ENCODE measurements around the gene ANKIB1.
A peak's percentile ranks its signal among the peaks of the same experiment; 100 is the strongest.

The ANKIB1 gene

GRCh38 chr7:92415225-92415624 is 169.5 kb downstream of the ANKIB1 start:
- peaks cover 0 to 3% of the 10 kb centered on the region in 2 donors for H3K27me3 ChIP-seq (ENCODE audit: control insufficient read depth in 2 of 2, insufficient read depth in 2 of 2, low read length in 2 of 2)
- no peaks in the 10 kb centered on the region for H3K4me1 ChIP-seq (ENCODE audit: control insufficient read depth in 2 of 2, insufficient read depth in 2 of 2, low read length in 2 of 2)
- H3K9ac ChIP-seq (ENCODE audit: low read depth in 1 of 2, low read length in 2 of 2): no peak overlapping the region
- H3K4me3 ChIP-seq (ENCODE audit: low read length in 2 of 2): no peak overlapping the region
- H3K36me3 ChIP-seq (ENCODE audit: control insufficient read depth in 2 of 2, insufficient read depth in 2 of 2, low read length in 2 of 2): no peaks in the 10 kb centered on the region
- H3K27ac ChIP-seq (ENCODE audit: low read depth in 2 of 2, low read length in 2 of 2): no peak overlapping the region
- no peaks in the 10 kb centered on the region for H3K9me3 ChIP-seq (ENCODE audit: control insufficient read depth in 2 of 2, low read length in 2 of 2)

- H3K9ac ChIP-seq (ENCODE audit: low read depth in 1 of 2, low read length in 2 of 2): no peak overlapping the region
Measured at GRCh38 chr7:92417913-92418312, 172.1 kb downstream of the ANKIB1 start.

DNA sequence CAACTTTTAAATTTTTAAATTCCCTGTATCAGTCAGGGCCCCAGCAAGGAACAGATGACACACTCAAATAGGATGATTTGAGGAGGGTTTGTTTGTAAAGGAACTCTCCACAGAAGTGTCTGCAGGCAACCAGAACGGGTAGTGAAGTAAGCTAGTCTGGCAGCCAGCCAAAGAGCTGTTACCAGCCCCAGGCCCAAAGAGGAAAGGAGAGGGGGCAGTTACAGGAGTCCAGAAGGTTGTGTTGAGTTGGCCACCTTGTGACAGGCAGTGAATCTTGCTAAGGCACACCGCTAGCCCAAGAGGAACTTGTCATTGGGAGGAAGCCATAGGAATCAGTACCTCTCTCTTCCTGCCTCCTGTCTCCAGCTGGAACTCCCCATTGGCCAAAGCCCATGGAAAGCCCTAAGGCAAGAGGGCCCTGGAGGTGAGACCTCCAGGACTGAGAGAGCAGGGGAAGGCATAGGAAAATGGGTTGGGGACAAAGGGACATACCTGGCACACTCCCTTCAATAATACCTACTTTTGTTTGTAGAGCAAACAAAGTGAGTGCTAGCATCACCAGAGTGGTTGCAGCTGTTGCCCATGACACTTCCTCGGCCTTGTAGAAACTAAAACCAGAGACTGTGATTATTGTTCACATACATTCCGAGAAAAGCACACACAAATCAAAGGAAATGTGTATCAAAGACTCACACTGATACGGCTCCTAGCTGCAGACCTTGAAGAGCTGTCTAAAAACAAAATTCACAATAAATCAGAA is 176.1 kb downstream of the ANKIB1 start:
- H3K9me3 ChIP-seq (ENCODE audit: control insufficient read depth in 2 of 2, low read length in 2 of 2): no peaks in the 10 kb centered on the region
- H3K4me1 ChIP-seq (ENCODE audit: control insufficient read depth in 2 of 2, insufficient read depth in 2 of 2, low read length in 2 of 2): peaks cover 8 to 11% of the 10 kb centered on the region in 2 donors
- H3K4me3 ChIP-seq (ENCODE audit: low read length in 2 of 2): no peak overlapping the region
- H3K36me3 ChIP-seq (ENCODE audit: control insufficient read depth in 2 of 2, insufficient read depth in 2 of 2, low read length in 2 of 2): no peaks in the 10 kb centered on the region
- H3K9ac ChIP-seq (ENCODE audit: low read depth in 1 of 2, low read length in 2 of 2): no peak overlapping the region
- peak overlapping the region in 1 of 2 donors; percentile 29 for H3K27ac ChIP-seq (ENCODE audit: low read depth in 2 of 2, low read length in 2 of 2)
- H3K27me3 ChIP-seq (ENCODE audit: control insufficient read depth in 2 of 2, insufficient read depth in 2 of 2, low read length in 2 of 2): no peaks in the 10 kb centered on the region

More at GRCh38 chr7:92417913-92418312, 172.1 kb downstream of the ANKIB1 start:
- H3K36me3 ChIP-seq (ENCODE audit: control insufficient read depth in 2 of 2, insufficient read depth in 2 of 2, low read length in 2 of 2): no peaks in the 10 kb centered on the region
- no peaks in the 10 kb centered on the region for H3K9me3 ChIP-seq (ENCODE audit: control insufficient read depth in 2 of 2, low read length in 2 of 2)
- H3K4me3 ChIP-seq (ENCODE audit: low read length in 2 of 2): no peak overlapping the region
- peaks cover 6 to 7% of the 10 kb centered on the region in 2 donors for H3K4me1 ChIP-seq (ENCODE audit: control insufficient read depth in 2 of 2, insufficient read depth in 2 of 2, low read length in 2 of 2)
- H3K27ac ChIP-seq (ENCODE audit: low read depth in 2 of 2, low read length in 2 of 2): no peak overlapping the region
- H3K27me3 ChIP-seq (ENCODE audit: control insufficient read depth in 2 of 2, insufficient read depth in 2 of 2, low read length in 2 of 2): peaks cover 0 to 3% of the 10 kb centered on the region in 2 donors

- Histone ChIP-seq H3K9me3 (ENCODE audit: control insufficient read depth in 2 of 2, low read length in 2 of 2) (no peaks in the 10 kb centered on the region), H3K4me3 (ENCODE audit: low read length in 2 of 2) (no peak overlapping the region), H3K36me3 (ENCODE audit: control insufficient read depth in 2 of 2, insufficient read depth in 2 of 2, low read length in 2 of 2) (no peaks in the 10 kb centered on the region), H3K9ac (ENCODE audit: low read depth in 1 of 2, low read length in 2 of 2) (no peak overlapping the region), H3K27ac (ENCODE audit: low read depth in 2 of 2, low read length in 2 of 2) (no peak overlapping the region), H3K27me3 (ENCODE audit: control insufficient read depth in 2 of 2, insufficient read depth in 2 of 2, low read length in 2 of 2) (no peaks in the 10 kb centered on the region), H3K4me1 (ENCODE audit: control insufficient read depth in 2 of 2, insufficient read depth in 2 of 2, low read length in 2 of 2) (peaks cover 8 to 11% of the 10 kb centered on the region in 2 donors)
Measured at GRCh38 chr7:92422926-92423325, 177.2 kb downstream of the ANKIB1 start.

GRCh38 chr7:92423710-92424131 is 177.9 kb downstream of the ANKIB1 start:
- Histone ChIP-seq H3K4me3 (ENCODE audit: low read length in 2 of 2) (peak overlapping the region in 1 of 2 donors; percentile 75), H3K36me3 (ENCODE audit: control insufficient read depth in 2 of 2, insufficient read depth in 2 of 2, low read length in 2 of 2) (no peaks in the 10 kb centered on the region), H3K4me1 (ENCODE audit: control insufficient read depth in 2 of 2, insufficient read depth in 2 of 2, low read length in 2 of 2) (peaks cover 8 to 11% of the 10 kb centered on the region in 2 donors), H3K27ac (ENCODE audit: low read depth in 2 of 2, low read length in 2 of 2) (no peak overlapping the region), H3K9me3 (ENCODE audit: control insufficient read depth in 2 of 2, low read length in 2 of 2) (no peaks in the 10 kb centered on the region), H3K9ac (ENCODE audit: low read depth in 1 of 2, low read length in 2 of 2) (no peak overlapping the region), H3K27me3 (ENCODE audit: control insufficient read depth in 2 of 2, insufficient read depth in 2 of 2, low read length in 2 of 2) (no peaks in the 10 kb centered on the region)

DNA sequence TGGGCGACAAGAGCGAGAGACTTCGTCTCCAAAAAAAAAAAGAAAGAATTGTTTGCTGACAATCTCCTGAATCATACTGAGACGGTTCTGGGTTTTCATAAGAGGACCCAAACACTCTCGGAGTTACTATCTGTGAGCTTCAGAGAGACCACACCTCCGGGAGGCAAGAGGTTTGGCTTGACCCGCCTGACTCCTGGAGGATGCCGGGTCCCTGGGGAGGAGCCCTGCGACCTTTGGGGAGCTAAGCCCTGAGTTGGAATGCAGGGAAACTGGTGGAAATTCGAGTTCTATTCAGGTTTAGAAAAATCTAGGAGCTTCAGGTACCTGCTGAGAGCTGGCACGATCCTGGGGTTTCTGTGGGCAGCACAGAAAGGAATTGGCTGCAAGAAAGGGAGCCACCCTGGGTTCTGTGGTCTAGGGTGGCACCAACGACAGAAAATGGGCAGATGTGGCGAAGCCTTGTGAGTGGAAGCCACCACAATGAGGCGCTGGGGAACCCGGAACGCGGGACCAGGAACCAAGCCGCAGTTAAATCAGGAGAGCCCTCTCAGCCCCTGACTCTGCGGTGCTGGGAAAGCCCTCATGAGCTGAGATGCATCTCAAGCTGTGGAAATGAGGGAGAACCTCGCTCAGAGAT is 179.7 kb downstream of the ANKIB1 start:
- Histone ChIP-seq H3K36me3 (ENCODE audit: control insufficient read depth in 2 of 2, insufficient read depth in 2 of 2, low read length in 2 of 2) (no peaks in the 10 kb centered on the region), H3K9me3 (ENCODE audit: control insufficient read depth in 2 of 2, low read length in 2 of 2) (no peaks in the 10 kb centered on the region), H3K4me3 (ENCODE audit: low read length in 2 of 2) (peak overlapping the region; percentile 20 to 31), H3K27ac (ENCODE audit: low read depth in 2 of 2, low read length in 2 of 2) (no peak overlapping the region), H3K27me3 (ENCODE audit: control insufficient read depth in 2 of 2, insufficient read depth in 2 of 2, low read length in 2 of 2) (no peaks in the 10 kb centered on the region), H3K4me1 (ENCODE audit: control insufficient read depth in 2 of 2, insufficient read depth in 2 of 2, low read length in 2 of 2) (peaks cover 8 to 11% of the 10 kb centered on the region in 2 donors), H3K9ac (ENCODE audit: low read depth in 1 of 2, low read length in 2 of 2) (no peak overlapping the region)

DNA sequence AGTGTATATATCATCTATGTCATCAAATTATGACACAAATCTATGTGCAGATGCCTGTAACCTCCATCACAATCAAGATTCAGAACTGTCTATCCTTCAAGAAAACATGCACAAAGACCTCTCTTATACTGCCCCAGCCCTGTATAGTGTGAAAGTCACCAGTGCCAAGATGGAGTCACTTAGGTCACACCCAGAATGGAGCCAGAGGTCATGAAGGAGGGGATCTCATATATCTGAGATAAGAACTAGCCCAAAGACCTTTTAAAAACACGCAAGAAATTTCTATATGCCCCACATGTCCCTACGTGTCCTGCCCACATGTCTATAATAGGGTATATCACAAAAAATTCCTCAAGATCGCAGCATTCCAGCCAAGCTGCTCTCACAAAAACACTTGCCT is 181.4 kb downstream of the ANKIB1 start:
- H3K36me3 ChIP-seq (ENCODE audit: control insufficient read depth in 2 of 2, insufficient read depth in 2 of 2, low read length in 2 of 2): no peaks in the 10 kb centered on the region

GRCh38 chr7:92432299-92432946 is 186.6 kb downstream of the ANKIB1 start:
- no peak overlapping the region for H3K27ac ChIP-seq (ENCODE audit: low read depth in 2 of 2, low read length in 2 of 2)
- no peaks in the 10 kb centered on the region for H3K36me3 ChIP-seq (ENCODE audit: control insufficient read depth in 2 of 2, insufficient read depth in 2 of 2, low read length in 2 of 2)

More for the DNA sequence above, 181.4 kb downstream of the ANKIB1 start:
- Histone ChIP-seq H3K27me3 (ENCODE audit: control insufficient read depth in 2 of 2, insufficient read depth in 2 of 2, low read length in 2 of 2) (no peaks in the 10 kb centered on the region), H3K4me3 (ENCODE audit: low read length in 2 of 2) (no peak overlapping the region), H3K4me1 (ENCODE audit: control insufficient read depth in 2 of 2, insufficient read depth in 2 of 2, low read length in 2 of 2) (peaks cover 3 to 6% of the 10 kb centered on the region in 2 donors), H3K9me3 (ENCODE audit: control insufficient read depth in 2 of 2, low read length in 2 of 2) (no peaks in the 10 kb centered on the region), H3K27ac (ENCODE audit: low read depth in 2 of 2, low read length in 2 of 2) (no peak overlapping the region), H3K9ac (ENCODE audit: low read depth in 1 of 2, low read length in 2 of 2) (no peak overlapping the region)

DNA sequence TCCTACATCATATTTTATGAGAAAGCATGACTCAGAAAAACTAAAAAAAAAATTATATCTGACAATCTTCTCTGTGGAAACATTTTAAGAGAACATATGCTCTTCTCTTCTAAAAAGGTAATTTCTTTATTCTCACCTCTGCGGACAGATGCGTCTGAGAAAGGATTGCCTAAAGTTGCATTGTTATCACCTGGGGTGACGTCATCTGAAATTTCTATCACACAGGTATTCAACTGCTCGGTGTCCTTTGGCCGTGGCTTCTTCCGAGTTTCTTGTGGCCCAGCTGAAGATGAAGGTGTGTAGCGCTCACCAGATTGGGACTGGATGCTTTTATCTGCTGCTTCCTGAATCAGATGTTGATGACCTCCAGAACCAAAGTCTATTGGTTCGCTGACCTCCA is 187.2 kb downstream of the ANKIB1 start:
- no peak overlapping the region for H3K9ac ChIP-seq (ENCODE audit: low read depth in 1 of 2, low read length in 2 of 2)
- H3K4me3 ChIP-seq (ENCODE audit: low read length in 2 of 2): no peak overlapping the region
- H3K4me1 ChIP-seq (ENCODE audit: control insufficient read depth in 2 of 2, insufficient read depth in 2 of 2, low read length in 2 of 2): no peaks in the 10 kb centered on the region
- no peaks in the 10 kb centered on the region for H3K27me3 ChIP-seq (ENCODE audit: control insufficient read depth in 2 of 2, insufficient read depth in 2 of 2, low read length in 2 of 2)
- no peaks in the 10 kb centered on the region for H3K36me3 ChIP-seq (ENCODE audit: control insufficient read depth in 2 of 2, insufficient read depth in 2 of 2, low read length in 2 of 2)
- no peaks in the 10 kb centered on the region for H3K9me3 ChIP-seq (ENCODE audit: control insufficient read depth in 2 of 2, low read length in 2 of 2)
- no peak overlapping the region for H3K27ac ChIP-seq (ENCODE audit: low read depth in 2 of 2, low read length in 2 of 2)

More at GRCh38 chr7:92432299-92432946, 186.6 kb downstream of the ANKIB1 start:
- Histone ChIP-seq H3K4me3 (ENCODE audit: low read length in 2 of 2) (no peak overlapping the region), H3K4me1 (ENCODE audit: control insufficient read depth in 2 of 2, insufficient read depth in 2 of 2, low read length in 2 of 2) (no peaks in the 10 kb centered on the region), H3K9me3 (ENCODE audit: control insufficient read depth in 2 of 2, low read length in 2 of 2) (no peaks in the 10 kb centered on the region), H3K27me3 (ENCODE audit: control insufficient read depth in 2 of 2, insufficient read depth in 2 of 2, low read length in 2 of 2) (no peaks in the 10 kb centered on the region), H3K9ac (ENCODE audit: low read depth in 1 of 2, low read length in 2 of 2) (no peak overlapping the region)

GRCh38 chr7:92435542-92435941 is 189.8 kb downstream of the ANKIB1 start:
- Histone ChIP-seq H3K4me1 (ENCODE audit: control insufficient read depth in 2 of 2, insufficient read depth in 2 of 2, low read length in 2 of 2) (no peaks in the 10 kb centered on the region), H3K27ac (ENCODE audit: low read depth in 2 of 2, low read length in 2 of 2) (no peak overlapping the region), H3K36me3 (ENCODE audit: control insufficient read depth in 2 of 2, insufficient read depth in 2 of 2, low read length in 2 of 2) (no peaks in the 10 kb centered on the region), H3K27me3 (ENCODE audit: control insufficient read depth in 2 of 2, insufficient read depth in 2 of 2, low read length in 2 of 2) (no peaks in the 10 kb centered on the region), H3K9ac (ENCODE audit: low read depth in 1 of 2, low read length in 2 of 2) (no peak overlapping the region), H3K4me3 (ENCODE audit: low read length in 2 of 2) (no peak overlapping the region), H3K9me3 (ENCODE audit: control insufficient read depth in 2 of 2, low read length in 2 of 2) (no peaks in the 10 kb centered on the region)

All from mucosa of rectum (tissue), 2 donors.